Heart right ventricle (tissue), 16 donors: Measurements from ENCODE around the gene DCPS. TPM values are rescaled to one million over a fixed set of nuclear protein-coding genes. Genes with fewer than 3 reads are reported as not detected.
A peak's percentile ranks its signal among the peaks of the same experiment; 100 is the strongest.
"Not testable (repeated sequence)": the region's sequence is repeated elsewhere in the genome, so short reads cannot be mapped to it uniquely, and the experiment has no call there.

Experiments
- ATAC-seq, 8 donors: fragments of 200-7000 bp; cut with Tn5 transposase; one replicate each; pipeline ENCODE4 v1.9.1; 2020; ENCODE audit warnings: mild to moderate bottlenecking in 8 of 8, moderate library complexity in 8 of 8, moderate number of reproducible peaks in 1 of 8
- DNase-seq, 2 donors: peaks; one replicate each; pipeline ENCODE4 v3.0.0-alpha.2; 2020
- H3K27ac ChIP-seq, 10 donors: fragments of 200-600 bp; sonication (generic) in 2 of 10; one replicate each; pipeline versions ENCODE4 v1.5.0 to v1.8.0; 2020 to 2022; ENCODE audit warnings: mild to moderate bottlenecking in 3 of 10
- H3K27me3 ChIP-seq, 7 donors: fragments of 200-600 bp; one replicate each; pipeline ENCODE4 v1.8.0; 2021 to 2022; ENCODE audit warnings: mild to moderate bottlenecking in 2 of 7
- H3K36me3 ChIP-seq, 9 donors: fragments of 200-600 bp; sonication (generic) in 1 of 9; one replicate each; pipeline versions ENCODE4 v1.5.0 to v1.8.0; 2020 to 2022; ENCODE audit warnings: mild to moderate bottlenecking in 2 of 9
- H3K4me1 ChIP-seq, 9 donors: fragments of 200-600 bp; sonication (generic) in 1 of 9; one replicate each; pipeline versions ENCODE4 v1.5.0 to v1.8.0; 2020 to 2022; ENCODE audit warnings: mild to moderate bottlenecking in 4 of 9
- H3K4me3 ChIP-seq, 10 donors: fragments of 200-600 bp; sonication (generic) in 2 of 10; one replicate each; pipeline versions ENCODE4 v1.5.0 to v1.8.0; 2020 to 2022; ENCODE audit warnings: mild to moderate bottlenecking in 7 of 10, moderate library complexity in 2 of 10
- H3K9me3 ChIP-seq, 11 donors: fragments of 200-600 bp in 10 of 11; sonication (generic) in 2 of 11; one replicate each; pipeline versions ENCODE4 v1.5.0 to v1.8.0; 2013 to 2022; ENCODE audit warnings: mild to moderate bottlenecking in 2 of 11, control low read depth in 1 of 11, moderate library complexity in 1 of 11
- CTCF ChIP-seq, 9 donors: fragments of 200-600 bp; sonication (generic) in 2 of 9; IDR thresholded peaks; one replicate each; pipeline versions ENCODE4 v1.5.0 to v1.8.0; 2021 to 2022; ENCODE audit warnings: antibody characterized with exemption in 9 of 9, mild to moderate bottlenecking in 5 of 9, moderate library complexity in 1 of 9
- WGBS, 2 donors: extraction: QIAGEN DNeasy Blood & Tissue Kit; methylation state at CpG; one replicate each; pipeline ENCODE4 v1.1.7; 2013; ENCODE audit warnings: inconsistent platforms in 1 of 2; 5-methylcytosine and 5-hydroxymethylcytosine counted together
- intact Hi-C, 10 donors: fragments of 100-400 bp; cut with DNase I; formaldehyde crosslinking; loops; one replicate each; pipeline versions ENCODE4 v1.11.1 to v1.14.2; 2022
- long read RNA-seq, 3 donors: library from polyadenylated mRNA; unstranded; transcript quantifications; one replicate each; pipeline ENCODE4 v2.0.0, GENCODE V29; 2020 to 2021
- polyA plus RNA-seq, 2 donors: library from polyadenylated mRNA; stranded (reverse); fragments of 200-250 nt; gene quantifications; one replicate each; pipeline ENCODE4 v1.2.3, GENCODE V29; 2013
- total RNA-seq, 10 donors: library from RNA; stranded (reverse); fragmentation: NEBNext Ultra II Directional in 3 of 10; extraction: Animal tissue kit (Norgen Biotek cat#: 25700) in 3 of 10; gene quantifications; one replicate each; pipeline versions ENCODE4 v1.2.1 to v1.2.4, GENCODE V29; 2021 to 2023
- donor health status: Arrhythmogenic right ventricular cardiomyopathy.
- donor health status: ischemic (EF 13 %, LVEDD 7.1; RV severe dilation, severe dysfunction).
- donor health status: healthy with polysubstance abuse.
- donor health status: DM: no; HTN: yes; CAD: no.
- donor health status: DM: no; HTN: no; CAD: no.
- donor health status: ischemic (EF 25% LVEDD 6.9; RV normal size, moderate dysfunction).
- donor health status: ischemic (EF 25% LVEDD 5.7; RV mildly dilated, moderate dysfunction).
- donor health status: healthy.
- donor health status: DM: yes; HTN: yes; CAD: no.
- donor health status: Ischemic cardiomyopathy.
- donor health status: ischemic (EF 35%, LVEDD 5.7; RV mildly dilated, moderate dysfunction).
- donor health status: nonischemic (EF 11% LVEDD 7.7; RV severe dilation, severe dysfunction).
- donor health status: DM: yes; HTN: yes; CAD: no.
- donor health status: PGD.
- donor health status: ischemic (EF 29% LVEDD 5.4; RV normal size, mild dysfunction).
- donor health status: nonischemic (EF 23%, LVEDD 6.1; RV moderate dilation, normal function).

The DCPS gene
- total RNA-seq, result 10 to 100 TPM in 6 of 10 donors, 1 to 10 TPM in 4; 6.5 to 17.3 (median 10.6) TPM
- 10 to 100 TPM in 1 of 2 donors, 1 to 10 TPM in 1; 8.8 to 17.1 TPM for polyA plus RNA-seq
- long read RNA-seq, donor 1, partial matches to known transcripts, result 1 of 5 reads
- long read RNA-seq, donor 1, other reads (novel, unspliced or antisense), result 0 of 5 reads
- long read RNA-seq, donor 2, partial matches to known transcripts, result 1 of 6 reads
- long read RNA-seq, donor 2, other reads (novel, unspliced or antisense), result 1 of 6 reads
- long read RNA-seq, donor 3, partial matches to known transcripts, result 0 of 5 reads
- long read RNA-seq, donor 3, other reads (novel, unspliced or antisense), result 2 of 5 reads

DNA sequence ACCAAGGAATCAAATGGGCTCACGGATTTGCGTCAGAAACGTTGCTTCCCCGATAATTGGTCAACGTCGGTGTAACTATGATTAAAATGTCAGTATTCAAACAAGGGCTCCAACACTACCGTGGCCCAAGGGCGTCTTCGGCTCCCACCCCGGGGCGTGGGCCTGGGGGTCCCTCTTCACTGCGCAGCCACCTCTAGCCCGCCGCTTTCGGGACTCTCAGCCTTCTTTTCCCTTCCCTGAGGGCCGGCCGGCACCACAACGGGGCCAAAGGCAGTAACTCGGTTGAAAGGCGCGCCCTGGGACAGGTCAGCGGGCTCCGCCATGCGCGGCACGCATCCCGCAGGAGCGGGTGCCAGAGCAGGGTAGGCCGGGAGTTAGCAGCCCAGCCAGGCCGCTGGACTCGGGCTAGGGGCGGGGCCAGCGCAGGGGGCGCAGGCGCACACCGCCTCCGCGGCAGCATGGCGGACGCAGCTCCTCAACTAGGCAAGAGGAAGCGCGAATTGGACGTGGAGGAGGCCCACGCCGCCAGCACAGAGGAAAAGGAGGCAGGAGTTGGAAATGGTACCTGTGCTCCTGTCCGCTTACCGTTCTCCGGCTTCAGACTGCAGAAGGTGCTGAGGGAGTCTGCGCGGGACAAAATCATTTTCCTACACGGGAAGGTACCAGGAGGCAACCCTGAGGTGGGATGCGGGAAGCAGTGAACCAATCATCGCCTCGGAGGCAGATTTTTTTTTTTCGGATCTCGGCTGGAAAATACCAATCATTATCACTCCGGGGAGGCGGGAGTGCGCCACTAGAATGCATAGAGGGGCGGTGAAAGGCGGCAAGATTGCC lies at the start of gene DCPS:
TSS of gene DCPS (plus strand) at position 438 of the 834 bp plus-strand sequence. CDS start at position 459, 21 bp downstream.
- Histone ChIP-seq H3K27ac (peak within 1 kb of the TSS; percentile 49 to 95 (median 90)), H3K4me3 (peak within 1 kb of the TSS; percentile 53 to 72 (median 62)), H3K4me1 (peaks cover 4 to 26% (median 13%) of the 10 kb centered on the region in 9 donors), H3K27me3 (no peaks in the 10 kb centered on the region), H3K36me3 (peaks cover 0 to 38% (median 0%) of the 10 kb centered on the region in 9 donors), H3K9me3 (no peaks in the 10 kb centered on the region)
- DNase-seq (peak; percentile 89 to 92), ATAC-seq (peak; percentile 99 to 100 (median 100))
- intact Hi-C loops, result loop anchor here in 1 of 10 donors (2.0 kb wide), 1 partner anchor 19 kb away; no protein-coding TSS in a partner anchor
- 1 to 2% methylated on average over 59 to 61 of the region's 61 CpGs for WGBS, 2 donors
- TF ChIP-seq CTCF (IDR thresholded peaks at IDR 0.05), result peak in 1 of 9 donors; percentile 11

- ATAC-seq, result no peak
These were observed 49.0 kb upstream of the DCPS start for GRCh38 chr11:126254819-126255218.

GRCh38 chr11:126255507-126255906 lies 48.4 kb upstream of the DCPS start:
- not testable (repeated sequence) for ATAC-seq, DNase-seq, H3K4me3 ChIP-seq, H3K27me3 ChIP-seq, H3K4me1 ChIP-seq, H3K27ac ChIP-seq, H3K9me3 ChIP-seq
- H3K36me3 ChIP-seq, result peaks cover 0 to 90% (median 19%) of the 10 kb centered on the region in 9 donors
- intact Hi-C loops, result loop anchor here in 1 of 10 donors (5.0 kb wide), 1 partner anchor 328 kb away; no protein-coding TSS in a partner anchor
- WGBS, 2 donors, result 92 to 96% methylated on average over 5 of the region's 5 CpGs

More at GRCh38 chr11:126254819-126255218, 49.0 kb upstream of the DCPS start:
- WGBS, 2 donors, result 50 to 65% methylated on average over 1 of the region's 1 CpG
- no peak for DNase-seq
- no peaks in the 10 kb centered on the region for H3K9me3 ChIP-seq
- no peak for TF ChIP-seq CTCF (IDR thresholded peaks at IDR 0.05)
- no peaks in the 10 kb centered on the region for H3K27me3 ChIP-seq
- no peak overlapping the region for H3K4me3 ChIP-seq
- intact Hi-C loops, result loop anchor here in 1 of 10 donors (5.0 kb wide), 1 partner anchor 328 kb away; no protein-coding TSS in a partner anchor
- H3K27ac ChIP-seq, result no peak overlapping the region
- H3K36me3 ChIP-seq, result peaks cover 0 to 92% (median 19%) of the 10 kb centered on the region in 9 donors
- H3K4me1 ChIP-seq, result peaks cover 0 to 7% (median 0%) of the 10 kb centered on the region in 9 donors

- TF ChIP-seq CTCF (IDR thresholded peaks at IDR 0.05), result no peak
- Histone ChIP-seq H3K36me3 (peaks cover 0 to 90% (median 21%) of the 10 kb centered on the region in 9 donors), H3K4me1 (peaks cover 0 to 7% (median 0%) of the 10 kb centered on the region in 9 donors), H3K27ac (no peak overlapping the region), H3K4me3 (no peak overlapping the region), H3K9me3 (no peaks in the 10 kb centered on the region), H3K27me3 (no peaks in the 10 kb centered on the region)
- intact Hi-C loops, result loop anchor here in 1 of 10 donors (5.0 kb wide), 1 partner anchor 329 kb away; no protein-coding TSS in a partner anchor
- DNase-seq, result no peak
- ATAC-seq, result no peak
- 94 to 96% methylated on average over 4 of the region's 4 CpGs for WGBS, 2 donors
These were observed 47.6 kb upstream of the DCPS start for GRCh38 chr11:126256216-126256615.
